PC-9 (cell line): ENCODE data around the gene KRTAP10-12. TPM values are rescaled to one million over a fixed set of nuclear protein-coding genes. Genes with fewer than 3 reads are reported as not detected.

ENCODE experiments used
- BruUV-seq: library from RNA; stranded (reverse); fragments of 400-500 nt; replicated peaks from 2 replicates; lab custom pipeline; 2021; lab: Mats Ljungman, UMichigan
- CTCF ChIA-PET: fragments of 300-600 bp; sonication (Branson Sonifier 250); formaldehyde crosslinking; loops from one replicate; lab custom pipeline; 2022; ENCODE audit warnings: antibody characterized with exemption; lab: Charles Lee
- POLR2A ChIA-PET: fragments of 300-600 bp; sonication (Branson Sonifier 250); formaldehyde crosslinking; loops from one replicate; lab custom pipeline; 2022; ENCODE audit warnings: antibody characterized with exemption; ENCODE audit not compliant: unreplicated experiment; lab: Charles Lee
- DNase-seq, 2 experiments: peaks; one replicate each; pipeline versions ENCODE4 v3.0.0 to v3.0.0-alpha.2; 2015 to 2022; ENCODE audit warnings: mixed read lengths in 1 of 2
- H2AFZ ChIP-seq: fragments of 200-600 bp; sonication (generic); 2 replicates; pipeline ENCODE4 v1.8.1; 2017; ENCODE audit warnings: antibody characterized with exemption
- H3F3A ChIP-seq: fragments of 200-600 bp; sonication (generic); 2 replicates; pipeline ENCODE4 v1.8.1; 2017; ENCODE audit warnings: antibody characterized with exemption, mild to moderate bottlenecking, low read depth; ENCODE audit not compliant: insufficient read depth
- H3K27ac ChIP-seq: fragments of 200-600 bp; sonication (generic); 2 replicates; pipeline ENCODE4 v1.6.1; 2016; ENCODE audit warnings: mixed run types
- H3K27me3 ChIP-seq: fragments of 200-600 bp; sonication (generic); 2 replicates; pipeline ENCODE4 v1.6.1; 2016; ENCODE audit warnings: low read depth, mixed run types; ENCODE audit not compliant: insufficient read depth
- H3K36me3 ChIP-seq: fragments of 200-600 bp; sonication (generic); 2 replicates; pipeline ENCODE4 v1.6.1; 2016; ENCODE audit warnings: low read depth, mixed run types
- H3K4me1 ChIP-seq: fragments of 200-600 bp; sonication (generic); replicated peaks from 2 replicates; pipeline ENCODE4 v1.6.1; 2016; ENCODE audit warnings: mixed run types; ENCODE audit not compliant: insufficient read depth
- H3K4me2 ChIP-seq: fragments of 200-600 bp; sonication (generic); 2 replicates; pipeline ENCODE4 v1.6.1; 2017; ENCODE audit warnings: mixed run types
- H3K4me3 ChIP-seq: fragments of 200-600 bp; sonication (generic); 2 replicates; pipeline ENCODE4 v1.6.1; 2016; ENCODE audit warnings: mixed run types
- H3K79me2 ChIP-seq: fragments of 200-600 bp; sonication (generic); 2 replicates; pipeline ENCODE4 v1.6.1; 2017; ENCODE audit warnings: low read depth, mixed run types
- H3K9me2 ChIP-seq: fragments of 200-600 bp; sonication (generic); 2 replicates; pipeline ENCODE4 v1.8.1; 2017; ENCODE audit warnings: mild to moderate bottlenecking; ENCODE audit not compliant: insufficient read depth
- H3K9me3 ChIP-seq: fragments of 200-600 bp; sonication (generic); 2 replicates; pipeline ENCODE4 v1.8.1; 2016; ENCODE audit warnings: low read depth; ENCODE audit not compliant: insufficient read depth
- H4K20me1 ChIP-seq: fragments of 200-600 bp; sonication (generic); 2 replicates; pipeline ENCODE4 v1.8.1; 2017; ENCODE audit not compliant: insufficient read depth
- CTCF ChIP-seq: fragments of 200-600 bp; sonication (generic); conservative IDR thresholded peaks from 2 replicates; pipeline ENCODE4 v1.6.1; 2017; ENCODE audit warnings: mixed run types, antibody characterized with exemption, mild to moderate bottlenecking, moderate library complexity
- EZH2 ChIP-seq: fragments of 200-600 bp; sonication (generic); IDR thresholded peaks from 2 replicates; pipeline ENCODE4 v1.8.0; 2017; ENCODE audit warnings: antibody characterized with exemption, low read depth
- intact Hi-C: fragments of 100-400 bp; cut with micrococcal nuclease; formaldehyde crosslinking; loops from one replicate; pipeline ENCODE4 v1.10.0; 2022; ENCODE audit not compliant: unreplicated experiment
- total RNA-seq: library from RNA; stranded (reverse); gene quantifications from 2 replicates; pipeline ENCODE4 v1.2.3, GENCODE V29; 2021

The KRTAP10-12 gene
- total RNA-seq, 1 experiment from 2014 or later: not detected

- no TSS peak for BruUV-seq
- H3K4me2 ChIP-seq: no peak overlapping the region
- no peak overlapping the region for H3K27ac ChIP-seq
- H3K9me2 ChIP-seq: no peaks in the 10 kb centered on the region
- no peak for DNase-seq
- ChIA-PET POLR2A (no interaction called here), CTCF (no interaction called here)
- intact Hi-C loops: no loop called here
- H3K4me1 ChIP-seq: no peaks in the 10 kb centered on the region
- H4K20me1 ChIP-seq: no peaks in the 10 kb centered on the region
- no peaks in the 10 kb centered on the region for H3K9me3 ChIP-seq
- no peak overlapping the region for H2AFZ ChIP-seq
- H3K27me3 ChIP-seq: peaks cover 38% of the 10 kb centered on the region
- no peaks in the 10 kb centered on the region for H3K79me2 ChIP-seq
- no peak overlapping the region for H3K4me3 ChIP-seq
- no peaks in the 10 kb centered on the region for H3F3A ChIP-seq
- TF ChIP-seq CTCF (no peak), EZH2 (no peak)
- H3K36me3 ChIP-seq: no peaks in the 10 kb centered on the region
These were observed 25.1 kb upstream of the KRTAP10-12 start for GRCh38 chr21:44671911-44672310.

DNA sequence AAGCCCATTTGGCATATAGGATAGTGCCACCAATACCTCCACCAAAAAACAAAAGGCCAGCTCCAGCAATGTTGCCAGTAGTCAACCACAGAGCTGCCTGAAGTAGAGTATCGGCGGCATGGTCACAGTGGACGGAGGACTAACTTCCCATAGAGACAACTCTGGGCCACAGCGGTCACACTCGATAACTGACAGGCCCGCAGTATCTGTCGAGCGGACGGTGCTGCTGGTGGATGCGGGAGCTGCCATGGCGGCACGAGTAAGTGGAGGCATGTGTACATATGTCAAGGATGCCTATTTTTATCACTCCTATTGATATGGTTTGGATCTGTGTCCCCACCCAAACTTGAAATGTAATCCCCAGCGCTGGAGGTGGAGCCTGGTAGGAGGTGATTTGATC is 19.1 kb upstream of the KRTAP10-12 start:
- Histone ChIP-seq H3K4me1 (no peaks in the 10 kb centered on the region), H2AFZ (no peak overlapping the region), H3K79me2 (no peaks in the 10 kb centered on the region), H3K27me3 (peaks cover 72% of the 10 kb centered on the region), H3F3A (no peaks in the 10 kb centered on the region), H3K9me3 (no peaks in the 10 kb centered on the region), H4K20me1 (no peaks in the 10 kb centered on the region), H3K4me3 (no peak overlapping the region), H3K27ac (no peak overlapping the region), H3K4me2 (no peak overlapping the region), H3K36me3 (no peaks in the 10 kb centered on the region), H3K9me2 (no peaks in the 10 kb centered on the region)
- intact Hi-C loops: no loop called here
- ChIA-PET CTCF (no interaction called here), POLR2A (no interaction called here)
- BruUV-seq: no TSS peak
- no peak for TF ChIP-seq CTCF
- TF ChIP-seq EZH2: no peak
- no peak for DNase-seq

DNA sequence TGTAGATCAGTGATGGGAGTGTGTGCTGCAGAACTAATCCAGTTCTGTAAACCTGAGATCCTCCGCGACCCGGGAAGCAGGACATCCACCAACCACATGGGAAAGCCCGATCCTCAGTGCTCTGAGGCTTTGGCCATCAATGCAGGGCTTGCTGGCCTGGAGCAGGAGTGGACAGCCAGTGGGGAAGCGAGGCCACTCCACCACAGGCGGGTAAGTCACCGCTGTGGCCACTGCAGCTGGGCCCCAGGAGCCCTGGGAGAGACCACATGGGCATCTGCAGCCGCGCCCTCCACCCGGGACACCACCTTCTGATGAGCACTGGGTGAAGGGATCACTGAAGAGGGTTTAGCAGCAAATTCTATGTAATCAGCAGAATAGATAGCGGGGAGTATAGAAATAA is 15.8 kb upstream of the KRTAP10-12 start:
- TF ChIP-seq CTCF (no peak), EZH2 (no peak)
- H3K79me2 ChIP-seq: no peaks in the 10 kb centered on the region
- CTCF ChIA-PET: no interaction called here
- no peaks in the 10 kb centered on the region for H3K9me2 ChIP-seq
- POLR2A ChIA-PET: no interaction called here
- peaks cover 89% of the 10 kb centered on the region for H3K27me3 ChIP-seq
- DNase-seq: no peak
- BruUV-seq: no TSS peak
- no peak overlapping the region for H3K4me3 ChIP-seq
- intact Hi-C loops: no loop called here
- no peaks in the 10 kb centered on the region for H3F3A ChIP-seq
- H3K9me3 ChIP-seq: no peaks in the 10 kb centered on the region
- no peaks in the 10 kb centered on the region for H3K36me3 ChIP-seq
- no peak overlapping the region for H2AFZ ChIP-seq
- no peak overlapping the region for H3K4me2 ChIP-seq
- no peaks in the 10 kb centered on the region for H4K20me1 ChIP-seq
- H3K27ac ChIP-seq: no peak overlapping the region
- H3K4me1 ChIP-seq: no peaks in the 10 kb centered on the region
